GM21786 (cell line): ENCODE measurements around the gene STX10.
"Not testable (repeated sequence)": the region's sequence is repeated elsewhere in the genome, so short reads cannot be mapped to it uniquely, and the experiment has no call there.

Experiments used
- ATAC-seq: cut with Tn5 transposase; IDR thresholded peaks from one replicate; pipeline ENCODE4 v1.9.1; 2021; ENCODE audit not compliant: unreplicated experiment

The STX10 gene

DNA sequence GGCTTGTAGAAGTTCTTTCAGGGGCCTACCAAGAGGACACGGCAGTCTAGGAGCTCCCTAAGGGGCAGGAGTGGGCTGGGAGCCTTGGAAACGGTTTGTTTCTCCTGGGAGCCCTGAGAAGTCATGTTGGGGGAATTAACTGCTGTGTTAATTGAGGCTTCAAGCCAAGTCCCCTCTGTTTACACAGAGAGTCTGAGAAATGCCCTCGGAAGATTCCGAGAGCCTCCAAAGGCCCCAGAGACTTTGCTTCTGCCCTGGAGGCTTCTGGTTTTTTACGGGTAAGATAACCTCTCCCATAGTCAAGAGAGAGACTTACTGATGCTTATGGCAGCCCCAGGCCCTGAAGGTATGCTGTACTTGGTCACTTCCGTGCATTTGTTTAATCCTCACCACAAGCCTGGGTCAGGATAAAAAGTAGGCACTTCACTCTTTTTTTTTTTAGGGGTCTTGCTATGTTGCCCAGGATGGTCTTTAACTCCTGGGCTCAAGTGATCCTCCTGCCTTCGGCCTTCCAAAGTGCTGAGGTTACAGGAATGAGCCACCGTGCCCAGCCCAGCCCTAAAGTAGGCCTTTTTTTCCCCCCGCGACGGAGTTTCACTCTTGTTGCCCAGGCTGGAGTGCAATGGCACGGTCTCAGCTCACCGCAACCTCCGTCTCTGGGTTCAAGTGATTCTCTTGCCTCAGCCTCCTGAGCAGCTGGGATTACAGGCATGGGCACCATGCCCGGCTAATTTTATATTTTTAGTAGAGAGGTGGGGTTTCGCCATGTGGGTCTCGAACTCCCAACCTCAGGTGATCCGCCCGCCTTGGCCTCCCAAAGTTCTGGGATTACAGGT, 15.2 kb upstream of the STX10 start:
- no peak for ATAC-seq

GRCh38 chr19:13164343-13165161, 14.4 kb upstream of the STX10 start:
- ATAC-seq: no peak

DNA sequence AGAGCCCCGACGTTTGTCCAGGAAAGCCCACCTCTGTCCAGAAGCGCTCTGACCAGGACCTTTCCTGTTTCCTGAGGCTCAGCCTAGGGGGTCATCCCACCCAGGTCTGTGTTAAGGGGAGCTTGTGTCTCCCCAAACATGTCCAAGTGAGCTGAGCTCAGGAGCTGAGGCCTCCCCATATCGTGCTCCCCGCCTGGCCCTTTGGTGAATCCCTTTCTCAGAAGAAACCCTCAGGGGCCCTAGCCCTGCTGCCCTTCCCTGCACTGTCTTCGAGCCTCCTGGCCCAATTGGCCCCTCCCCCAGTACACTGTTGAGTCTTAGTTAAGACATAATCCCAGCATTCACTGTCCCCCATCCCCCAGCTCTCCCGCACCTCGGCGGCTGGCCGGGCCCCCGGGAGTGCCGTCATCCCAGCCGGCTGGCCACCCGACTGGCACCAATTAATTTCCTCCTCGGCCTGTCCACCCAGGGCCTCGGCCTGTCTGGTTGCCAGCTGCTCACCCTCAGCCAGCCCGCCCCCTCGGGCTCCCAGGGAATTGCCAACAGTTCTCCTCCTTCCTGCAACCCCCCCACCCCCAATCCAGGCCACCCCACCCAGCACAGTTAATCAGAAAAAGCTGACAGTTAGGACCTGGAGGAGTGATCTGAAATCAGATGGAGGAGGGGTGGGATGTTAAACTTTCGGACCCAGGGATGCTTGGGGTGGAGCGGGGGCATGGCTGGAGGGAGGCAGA, 13.6 kb upstream of the STX10 start:
- no peak for ATAC-seq

DNA sequence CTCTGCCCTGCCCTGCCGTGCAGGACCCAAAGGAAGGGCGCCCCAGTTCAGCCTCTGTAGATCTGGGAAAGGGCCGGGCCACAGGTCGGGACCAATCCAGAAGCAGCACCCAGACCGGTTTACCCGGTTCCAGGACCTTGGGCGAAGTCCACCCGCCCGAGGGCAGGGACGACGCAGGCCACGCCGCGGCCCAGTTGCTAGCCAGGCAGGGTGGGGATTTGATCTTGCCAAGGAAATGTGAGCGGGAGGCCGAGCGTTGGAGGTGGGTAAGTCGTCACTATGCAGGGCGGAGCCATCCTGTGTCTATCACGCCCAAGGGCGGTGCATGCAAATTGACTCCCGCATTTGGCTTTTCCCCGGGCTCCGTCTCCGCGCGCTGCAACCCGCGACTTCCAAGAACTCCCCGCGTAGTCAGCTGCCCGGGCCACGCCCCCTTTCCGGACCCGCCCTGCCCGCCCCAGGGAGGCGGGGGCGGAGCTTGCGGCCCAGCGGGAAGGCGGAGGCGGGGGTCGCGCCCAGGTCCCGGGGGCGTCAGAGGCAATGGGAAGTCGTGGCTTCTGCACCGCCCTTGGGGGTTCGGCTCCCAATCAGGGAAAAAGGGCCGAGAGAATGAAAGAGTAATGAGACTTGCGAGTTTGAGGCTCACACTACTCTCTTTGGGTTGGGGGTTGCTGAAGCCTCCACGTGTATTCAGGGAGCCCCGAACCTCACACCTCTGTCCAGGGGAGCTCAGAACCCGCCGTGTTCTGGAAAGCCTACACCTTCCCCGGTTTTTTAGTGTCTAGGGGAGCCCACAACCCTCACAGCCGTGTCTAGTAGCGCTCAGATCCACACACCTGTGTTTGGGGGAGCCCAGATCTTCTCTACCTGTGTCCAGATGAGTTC, 12.8 kb upstream of the STX10 start:
- ATAC-seq: peak; percentile 43

DNA sequence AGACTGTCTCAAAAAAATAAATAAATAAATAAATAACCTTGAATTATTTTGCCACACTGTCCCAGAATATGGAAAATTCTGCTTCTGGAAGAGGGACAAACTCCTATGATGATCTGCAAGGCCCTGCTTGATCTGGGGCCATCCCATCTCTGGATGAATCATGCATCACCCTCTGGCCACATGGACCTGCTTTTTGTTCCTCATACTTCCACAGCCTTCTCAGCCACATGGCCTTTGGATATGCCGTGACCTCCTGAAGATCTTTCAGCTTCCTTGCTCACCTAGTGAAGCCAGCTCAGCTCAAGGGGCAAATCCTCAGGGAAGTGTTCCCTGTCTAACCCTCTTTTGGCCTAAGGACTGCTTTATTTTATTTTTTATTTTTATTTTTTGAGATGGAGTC, 10.4 kb upstream of the STX10 start:
- ATAC-seq: no peak

GRCh38 chr19:13159713-13160112, 9.5 kb upstream of the STX10 start:
- ATAC-seq: no peak

- ATAC-seq: no peak
Measured at GRCh38 chr19:13155472-13156359, 5.5 kb upstream of the STX10 start.

DNA sequence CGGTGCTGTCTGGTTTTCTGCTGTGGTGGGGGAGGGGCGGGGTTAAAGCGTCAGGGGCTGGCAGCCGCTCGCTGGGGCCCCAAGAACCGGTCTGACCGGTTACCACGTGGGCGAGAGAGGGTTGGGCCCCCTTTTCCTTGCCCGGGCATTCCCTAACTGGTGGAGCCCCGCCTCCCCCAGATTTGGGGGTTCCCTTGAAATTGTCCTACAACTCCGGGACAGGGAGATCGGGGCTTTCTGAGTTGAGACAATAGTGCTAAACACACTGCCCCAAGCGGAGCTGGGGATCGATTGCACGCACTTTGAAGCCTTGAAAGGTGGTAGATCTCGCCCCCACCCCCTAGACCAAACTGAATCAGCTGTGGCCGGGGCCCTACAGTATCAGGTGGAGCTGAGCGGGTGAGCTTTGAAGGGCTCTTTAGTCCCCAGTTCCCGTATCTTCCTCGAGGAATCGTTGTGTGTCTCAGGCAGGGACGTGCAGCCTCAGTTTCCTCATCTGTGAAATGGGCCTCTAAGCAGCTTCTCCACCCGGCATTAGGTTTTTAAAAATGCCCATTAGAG, 4.8 kb upstream of the STX10 start:
- ATAC-seq: no peak

DNA sequence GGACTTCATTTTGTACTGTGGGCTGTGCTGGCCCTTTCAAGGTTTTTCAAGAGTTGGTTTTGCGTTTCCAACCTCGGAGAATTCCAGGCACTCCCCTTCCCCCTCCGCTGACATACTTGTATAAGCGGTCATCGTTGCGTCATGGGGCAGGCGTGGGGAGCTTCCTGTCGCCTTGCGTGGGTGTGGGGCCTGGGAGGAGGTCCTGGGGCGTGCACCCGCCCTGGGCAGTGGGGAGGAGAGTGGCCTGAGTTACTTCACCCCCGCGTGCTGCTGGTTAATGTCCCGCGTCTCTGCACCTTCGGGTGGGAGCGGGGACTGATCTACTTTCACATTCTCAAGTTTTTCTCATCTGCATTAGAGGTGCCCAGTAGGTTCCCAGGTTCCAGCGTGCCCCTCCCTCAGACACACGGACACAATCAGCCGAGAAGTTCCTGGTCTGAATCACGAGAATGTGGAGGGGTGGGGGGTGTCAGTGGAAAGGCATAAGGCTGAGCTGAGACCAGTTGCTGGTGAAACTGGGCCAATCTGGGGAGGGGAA, 4.1 kb upstream of the STX10 start:
- no peak for ATAC-seq

DNA sequence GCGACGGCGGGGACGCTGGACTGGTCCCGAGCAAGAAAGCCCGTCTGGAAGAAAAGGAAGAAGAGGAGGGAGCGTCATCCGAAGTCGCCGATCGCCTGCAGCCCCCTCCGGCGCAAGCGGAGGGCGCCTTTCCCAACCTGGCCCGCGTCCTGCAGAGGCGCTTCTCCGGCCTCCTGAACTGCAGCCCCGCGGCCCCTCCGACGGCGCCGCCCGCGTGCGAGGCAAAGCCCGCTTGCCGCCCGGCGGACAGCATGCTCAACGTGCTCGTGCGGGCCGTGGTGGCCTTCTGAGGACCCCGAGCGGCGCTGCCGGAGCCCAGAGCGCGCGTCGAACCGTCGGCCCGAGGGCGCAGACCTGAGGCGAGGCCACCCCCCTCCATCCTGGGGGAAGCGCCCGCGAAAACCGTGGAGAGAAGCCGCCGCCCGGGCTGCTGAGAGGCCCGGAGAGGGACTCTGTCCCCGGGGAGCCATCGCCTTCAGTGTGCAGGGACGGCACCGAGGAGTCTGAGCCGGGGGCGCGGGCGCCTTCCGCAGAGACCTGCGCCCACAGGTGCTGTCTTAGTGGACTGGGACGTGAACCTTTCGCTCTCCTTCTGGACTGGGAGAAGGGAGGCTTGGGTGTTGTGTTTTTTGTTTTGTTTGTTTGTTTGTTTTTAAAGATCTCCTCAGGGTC, 3.5 kb upstream of the STX10 start:
- ATAC-seq: no peak

DNA sequence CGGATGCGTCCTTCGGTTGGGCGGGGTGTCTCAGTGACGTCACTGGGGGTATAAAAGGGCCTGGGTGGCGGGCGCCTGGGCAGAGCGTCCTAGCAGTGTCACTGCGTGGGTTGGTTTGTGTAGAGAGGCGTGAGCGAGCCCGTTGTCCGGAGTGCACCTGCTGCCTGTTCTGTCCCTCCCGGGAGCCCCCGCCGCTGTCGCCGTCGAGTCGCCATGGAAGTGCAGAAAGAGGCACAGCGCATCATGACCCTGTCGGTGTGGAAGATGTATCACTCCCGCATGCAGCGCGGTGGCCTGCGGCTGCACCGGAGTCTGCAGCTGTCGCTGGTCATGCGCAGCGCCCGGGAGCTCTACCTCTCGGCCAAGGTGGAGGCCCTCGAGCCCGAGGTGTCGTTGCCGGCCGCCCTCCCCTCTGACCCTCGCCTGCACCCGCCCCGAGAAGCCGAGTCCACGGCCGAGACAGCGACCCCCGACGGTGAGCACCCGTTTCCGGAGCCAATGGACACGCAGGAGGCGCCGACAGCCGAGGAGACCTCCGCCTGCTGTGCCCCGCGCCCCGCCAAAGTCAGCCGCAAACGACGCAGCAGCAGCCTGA, 2.9 kb upstream of the STX10 start:
- ATAC-seq: peak; percentile 17

DNA sequence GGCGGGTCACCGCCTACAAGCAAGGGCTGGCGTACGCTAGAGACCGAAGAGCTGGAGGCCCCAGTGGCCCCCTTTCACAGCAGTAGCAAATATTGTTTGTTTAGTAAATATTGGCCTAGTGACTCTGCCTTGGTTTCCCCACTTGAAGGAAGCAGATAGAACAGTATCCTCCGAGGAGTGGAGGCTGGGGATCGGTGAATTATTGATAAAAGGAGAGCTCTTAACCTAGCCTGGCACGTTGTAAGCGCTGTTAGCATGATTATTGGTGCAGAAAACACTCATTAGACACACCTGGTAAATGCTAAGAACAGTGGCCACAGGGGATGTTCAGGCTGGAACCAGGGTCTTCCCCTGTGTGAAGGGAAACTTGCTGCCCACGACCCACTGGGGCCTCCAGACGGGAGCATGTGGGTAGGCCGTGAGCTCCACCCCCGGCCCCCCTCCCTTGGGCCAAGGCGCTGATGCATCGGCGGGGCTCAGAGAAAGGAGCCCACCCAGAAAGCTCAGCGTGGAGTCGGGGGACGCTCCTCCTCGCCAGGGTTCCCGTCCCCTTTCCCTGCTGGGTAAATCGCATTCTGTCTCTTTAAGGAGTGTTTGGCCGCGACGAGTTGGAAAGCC, 2.3 kb upstream of the STX10 start:
- ATAC-seq: peak; percentile 10

DNA sequence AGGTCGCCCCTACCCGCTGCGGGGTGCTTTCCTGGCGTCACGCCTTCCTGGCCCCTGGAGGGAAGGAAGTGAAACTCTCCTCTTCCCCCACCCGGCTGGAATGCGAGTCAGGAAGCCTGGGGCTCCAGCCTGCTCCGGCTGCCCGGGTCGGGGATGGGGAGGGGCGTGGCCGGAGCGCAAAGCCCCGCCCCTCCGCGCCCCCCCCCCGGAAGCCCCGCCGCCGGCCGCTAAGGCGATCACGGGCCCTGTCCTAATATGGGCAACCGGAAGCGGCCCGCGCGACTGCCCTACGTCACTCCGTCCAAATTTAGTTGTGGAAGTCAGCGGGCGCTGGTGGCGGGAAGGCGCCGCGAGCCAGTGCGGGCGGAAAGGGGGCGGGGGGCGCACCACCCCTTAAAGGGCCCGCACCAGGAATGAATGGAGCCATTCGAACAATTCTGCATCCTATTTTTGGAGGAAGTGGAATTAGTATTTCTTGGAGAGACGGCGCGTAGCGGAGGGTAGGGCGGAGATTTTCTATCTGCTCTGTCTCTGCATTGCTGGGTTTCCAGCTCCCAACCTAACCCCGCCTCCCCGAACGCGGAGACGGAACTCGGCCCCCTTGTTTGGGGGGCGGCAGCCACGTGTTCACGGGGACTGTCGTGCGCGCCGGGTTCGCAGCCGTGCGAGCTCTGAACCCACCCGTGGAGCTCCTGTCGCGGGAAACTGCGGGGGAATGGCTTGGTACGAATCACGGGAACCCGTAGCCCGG, 1.6 kb upstream of the STX10 start:
- ATAC-seq: peak; percentile 32

- ATAC-seq: no peak
Measured at GRCh38 chr19:13150931-13151604, 893 bp upstream of the STX10 start.

GRCh38 chr19:13149628-13150186, 468 bp downstream of the STX10 start:
- ATAC-seq: no peak

DNA sequence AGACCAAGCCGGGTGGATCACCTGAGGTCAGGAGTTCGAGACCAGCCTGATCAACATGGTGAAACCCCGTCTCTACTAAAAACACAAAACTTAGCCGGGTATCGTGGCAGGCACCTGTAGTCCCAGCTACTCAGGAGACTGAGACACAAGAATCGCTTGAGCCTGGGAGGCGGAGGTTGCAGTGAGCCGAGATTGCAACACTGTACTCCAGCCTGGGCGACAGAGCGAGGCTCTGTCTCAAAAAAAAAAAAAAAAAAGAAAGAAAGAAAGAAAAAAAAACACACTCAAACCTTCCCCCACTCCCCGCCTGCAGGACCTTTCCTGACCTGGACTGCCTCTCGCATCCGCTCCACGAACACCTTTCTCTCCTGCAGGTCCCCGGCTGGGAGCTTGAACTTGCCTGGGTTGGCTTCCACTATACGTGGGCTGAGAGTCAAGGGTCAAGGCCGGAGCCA, 975 bp downstream of the STX10 start:
- ATAC-seq: not testable (repeated sequence)
